ENCODE data around the gene DOHH.

DNA sequence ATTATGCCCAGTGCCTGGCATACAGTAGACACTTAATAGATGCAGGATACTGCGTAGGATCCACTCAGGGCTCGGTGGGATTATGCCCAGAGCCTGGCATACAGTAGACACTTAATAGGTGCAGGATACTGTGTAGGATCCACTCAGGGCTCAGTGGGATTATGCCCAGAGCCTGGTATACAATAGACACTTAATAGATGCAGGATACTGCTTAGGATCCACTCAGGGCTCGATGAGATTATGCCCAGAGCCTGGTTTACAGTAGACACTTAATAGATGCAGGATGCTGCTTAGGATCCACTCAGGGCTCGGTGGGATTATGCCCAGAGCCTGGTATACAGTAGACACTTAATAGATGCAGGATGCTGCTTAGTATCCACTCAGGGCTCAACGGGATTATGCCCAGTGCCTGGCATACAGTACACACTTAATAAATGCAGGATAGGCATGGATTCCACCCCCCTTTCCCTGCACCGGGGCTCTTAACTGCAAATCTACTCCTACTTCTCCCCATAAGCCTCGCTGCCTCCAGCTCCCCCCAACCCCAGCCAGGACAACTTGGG lies 45.0 kb downstream of the DOHH start:
- TF ChIP-seq POLR2AphosphoS5 (IDR thresholded peaks at IDR 0.05) (no peak), CTCF (IDR thresholded peaks at IDR 0.05) (no peak), POLR2A (IDR thresholded peaks at IDR 0.05) (no peak), EP300 (IDR thresholded peaks at IDR 0.05) (no peak)

Measured in stomach (tissue), 4 donors.